Tongue (tissue), 2 donors: ENCODE results near the gene KDM2B. TPM values are rescaled to one million over a fixed set of nuclear protein-coding genes. Genes with fewer than 3 reads are reported as not detected.

Source experiments
- DNase-seq: peaks from one replicate; pipeline ENCODE4 v3.0.0-alpha.2; 2015
- total RNA-seq: library from RNA; depleted of rRNA; stranded (reverse); fragments of >200 nt; gene quantifications from one replicate; pipeline ENCODE4 v1.2.3, GENCODE V29; 2014

The KDM2B gene
- total RNA-seq, 1 donor from 2014 or later, result 20.7 TPM

- peak; percentile 35 for DNase-seq
These were observed 19.8 kb downstream of the KDM2B start for GRCh38 chr12:121561009-121561395.

GRCh38 chr12:121560392-121561008, 20.3 kb downstream of the KDM2B start:
- DNase-seq, result no peak

- DNase-seq, result no peak
These were observed 21.9 kb downstream of the KDM2B start for GRCh38 chr12:121558956-121559355.

GRCh38 chr12:121550974-121551634, 29.7 kb downstream of the KDM2B start:
- no peak for DNase-seq

GRCh38 chr12:121549075-121549474, 31.7 kb downstream of the KDM2B start:
- DNase-seq, result no peak

- DNase-seq, result no peak
These were observed 35.3 kb downstream of the KDM2B start for GRCh38 chr12:121545480-121545879.

GRCh38 chr12:121543786-121544185, 37.0 kb downstream of the KDM2B start:
- DNase-seq, result no peak

- DNase-seq, result no peak
These were observed 40.9 kb downstream of the KDM2B start for GRCh38 chr12:121539908-121540307.

GRCh38 chr12:121538699-121539061, 42.1 kb downstream of the KDM2B start:
- no peak for DNase-seq

- DNase-seq, result peak; percentile 44
These were observed 42.8 kb downstream of the KDM2B start for GRCh38 chr12:121537814-121538698.

GRCh38 chr12:121536899-121537813, 43.7 kb downstream of the KDM2B start:
- DNase-seq, result peak; percentile 84

- DNase-seq, result peak; percentile 92
These were observed 44.5 kb downstream of the KDM2B start for GRCh38 chr12:121536054-121536898.

GRCh38 chr12:121535150-121536053, 45.4 kb downstream of the KDM2B start:
- DNase-seq, result no peak

- no peak for DNase-seq
These were observed 46.2 kb downstream of the KDM2B start for GRCh38 chr12:121534495-121535148.

GRCh38 chr12:121533394-121534090, 47.3 kb downstream of the KDM2B start:
- DNase-seq, result no peak

GRCh38 chr12:121532503-121533393, 48.1 kb downstream of the KDM2B start:
- no peak for DNase-seq

- no peak for DNase-seq
These were observed 49.5 kb downstream of the KDM2B start for GRCh38 chr12:121531356-121531750.
